Body of pancreas (tissue), 4 donors: ENCODE results near the gene PLCH1. TPM values are rescaled to one million over a fixed set of nuclear protein-coding genes. Genes with fewer than 3 reads are reported as not detected.

Experiments
- ATAC-seq: fragments of 150-250 bp; one replicate; pipeline ENCODE4 v1.9.1; 2016
- DNase-seq, 4 donors: peaks; one replicate each; pipeline ENCODE4 v3.0.0-alpha.2; 2019
- H3K27ac ChIP-seq, 4 donors: fragments of 200-600 bp; sonication (generic); 1 replicate in 3 of 4; 2 replicates in 1 of 4; pipeline versions ENCODE4 v1.5.1 to v1.6.1; 2016 to 2019; ENCODE audit warnings: mild to moderate bottlenecking in 1 of 4, mixed read lengths in 1 of 4, moderate library complexity in 1 of 4
- H3K27me3 ChIP-seq, 2 donors: fragments of 200-600 bp; sonication (generic); one replicate each; pipeline ENCODE4 v1.6.0; 2016; ENCODE audit warnings: mild to moderate bottlenecking in 1 of 2
- H3K36me3 ChIP-seq, 2 donors: fragments of 200-600 bp; sonication (generic); replicated peaks in 1 of 2; 2 replicates each; pipeline ENCODE4 v1.5.1; 2016; ENCODE audit warnings: low read depth in 2 of 2; ENCODE audit not compliant: insufficient read depth in 1 of 2
- H3K4me1 ChIP-seq: fragments of 200-600 bp; sonication (generic); one replicate; pipeline ENCODE4 v1.6.0; 2016
- H3K4me3 ChIP-seq, 2 donors: fragments of 200-600 bp; sonication (generic); 1 replicate in 1 of 2; 2 replicates in 1 of 2; pipeline ENCODE4 v1.5.1; 2016 to 2019
- H3K9me3 ChIP-seq, 3 donors: fragments of 200-600 bp; sonication (generic); 1 replicate in 2 of 3; 2 replicates in 1 of 3; pipeline ENCODE4 v1.5.1; 2016
- CTCF ChIP-seq, 7 experiments: fragments of 450-650 bp in 4 of 7; fragments of 200-600 bp in 3 of 7; sonication (generic) in 3 of 7; IDR thresholded peaks; one replicate each; pipeline ENCODE4 v1.5.1; 2016 to 2019; ENCODE audit warnings: antibody characterized with exemption in 7 of 7
- POLR2A ChIP-seq, 3 donors: fragments of 450-650 bp; IDR thresholded peaks; one replicate each; pipeline ENCODE4 v1.6.1; 2016; ENCODE audit warnings: antibody characterized with exemption in 3 of 3, mild to moderate bottlenecking in 2 of 3
- WGBS, 2 donors: methylation state at CpG; one replicate each; pipeline ENCODE4 v1.1.5; 2017; 5-methylcytosine and 5-hydroxymethylcytosine counted together
- intact Hi-C: fragments of 100-400 bp; cut with DNase I; formaldehyde crosslinking; loops from one replicate; pipeline ENCODE4 v1.15.1; 2023
- total RNA-seq, 2 donors: library from RNA; depleted of rRNA; stranded (reverse); fragments of >200 nt; gene quantifications; one replicate each; pipeline ENCODE4 v1.1.0, GENCODE V29; 2016

Gene PLCH1
- total RNA-seq, 2 donors from 2014 or later = 3.0 to 5.2 TPM

DNA sequence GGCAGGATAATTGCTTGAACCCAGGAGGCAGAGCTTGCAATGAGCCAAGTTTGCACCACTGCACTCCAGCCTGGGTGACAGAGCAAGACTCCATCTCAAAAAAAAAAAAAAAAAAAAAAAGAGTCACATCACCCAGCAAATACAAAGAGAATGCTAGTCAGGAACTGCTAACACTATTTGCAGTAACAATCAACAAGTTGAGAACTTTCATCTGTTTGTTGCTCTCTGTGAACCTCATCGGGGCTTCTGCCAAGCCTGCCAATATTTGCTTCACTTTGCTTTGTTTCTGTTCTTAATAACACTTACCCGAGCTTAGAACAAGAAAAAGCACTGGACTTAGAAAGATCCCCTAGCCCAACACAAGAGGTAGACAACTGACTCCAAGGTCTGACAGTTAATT lies 76.9 kb downstream of the PLCH1 start:
- intact Hi-C loops = no loop called here
- no peak overlapping the region for H3K4me3 ChIP-seq
- no peaks in the 10 kb centered on the region for H3K36me3 ChIP-seq
- H3K4me1 ChIP-seq = peaks cover 10% of the 10 kb centered on the region
- TF ChIP-seq CTCF (IDR thresholded peaks at IDR 0.05) (no peak), POLR2A (IDR thresholded peaks at IDR 0.05) (no peak)
- no peaks in the 10 kb centered on the region for H3K27me3 ChIP-seq
- H3K27ac ChIP-seq = no peak overlapping the region
- DNase-seq = no peak
- WGBS, 2 donors = 49 to 57% methylated on average over 2 of the region's 2 CpGs
- no peaks in the 10 kb centered on the region for H3K9me3 ChIP-seq
- ATAC-seq = no peak

DNA sequence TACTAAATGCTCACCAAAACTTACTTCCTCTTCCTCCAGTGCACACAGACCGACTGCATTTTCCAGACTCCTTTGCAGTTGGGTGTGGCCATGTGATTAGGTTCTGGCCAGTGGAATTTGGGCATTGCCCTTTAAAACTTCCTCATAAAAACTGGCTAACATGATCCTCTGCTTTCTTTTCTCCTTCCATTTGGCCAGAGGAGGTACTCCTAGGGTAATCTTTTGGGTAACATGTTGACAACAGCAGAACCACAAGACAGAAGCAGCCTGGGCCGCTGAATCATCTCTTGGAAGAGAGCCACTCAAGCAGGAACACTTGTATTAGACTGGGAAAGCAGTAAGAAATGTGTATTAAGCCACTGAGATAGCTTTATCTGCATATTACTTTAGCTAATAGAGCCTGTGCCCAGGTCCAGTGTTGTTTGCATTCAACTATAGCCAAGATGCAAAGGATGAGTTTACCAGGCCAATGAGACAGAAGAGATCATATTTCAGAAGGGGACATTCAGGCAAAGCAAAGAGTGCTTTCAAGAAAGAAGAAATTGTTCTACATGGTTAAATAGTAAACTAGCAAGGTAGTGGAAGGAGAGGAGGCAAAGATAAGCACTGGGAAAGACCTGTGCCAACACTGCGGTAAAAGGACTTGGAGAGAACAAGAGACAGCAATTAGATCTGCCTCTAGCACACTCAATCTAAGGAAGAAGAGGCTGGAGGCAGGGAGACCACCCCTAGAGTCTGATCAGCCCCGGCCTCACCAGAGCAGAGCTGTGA lies 79.8 kb downstream of the PLCH1 start:
- peak; percentile 59 for ATAC-seq
- 28 to 43% methylated on average over 4 of the region's 4 CpGs for WGBS, 2 donors
- Histone ChIP-seq H3K27ac (peak overlapping the region; percentile 11 to 63 (median 32)), H3K4me1 (peaks cover 22% of the 10 kb centered on the region), H3K27me3 (no peaks in the 10 kb centered on the region), H3K36me3 (no peaks in the 10 kb centered on the region), H3K9me3 (no peaks in the 10 kb centered on the region), H3K4me3 (no peak overlapping the region)
- intact Hi-C loops = no loop called here
- peak; percentile 13 to 62 (median 38) for DNase-seq
- TF ChIP-seq CTCF (IDR thresholded peaks at IDR 0.05) = no peak
- no peak for TF ChIP-seq POLR2A (IDR thresholded peaks at IDR 0.05)

DNA sequence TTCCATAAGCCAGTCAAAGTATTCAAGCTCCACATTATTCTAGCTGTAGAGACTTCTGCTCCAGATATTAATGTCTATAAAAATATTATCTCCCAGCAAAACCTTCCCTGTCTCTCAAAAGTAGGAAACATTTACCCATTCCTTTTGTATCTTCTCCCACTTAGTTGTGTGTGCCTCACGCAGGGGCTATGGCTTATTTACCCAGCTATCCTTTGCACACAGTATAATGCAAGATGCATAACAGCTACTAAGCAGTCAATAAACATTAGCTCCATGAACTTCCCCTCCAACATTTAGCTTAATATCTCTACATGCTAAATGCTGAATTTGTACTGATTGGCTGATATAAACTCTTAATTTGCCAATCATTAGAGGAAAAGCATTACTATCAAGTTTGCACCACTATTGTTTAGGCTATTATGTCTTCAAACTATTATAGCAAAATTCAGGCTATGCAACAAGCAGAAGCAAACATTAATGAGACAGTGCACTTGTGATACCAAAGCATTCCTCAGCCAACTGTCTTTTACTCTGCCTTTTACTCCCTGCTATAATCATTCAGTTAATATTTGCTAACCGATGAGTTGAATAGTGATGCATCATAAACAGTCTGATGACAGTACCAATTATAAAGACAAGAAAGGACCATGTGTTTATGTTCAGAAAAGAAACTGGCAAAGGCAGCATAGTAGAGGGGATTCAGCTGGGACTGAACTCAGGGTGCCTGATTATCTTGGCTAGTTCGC lies 81.2 kb downstream of the PLCH1 start:
- H3K27ac ChIP-seq = no peak overlapping the region
- H3K27me3 ChIP-seq = no peaks in the 10 kb centered on the region
- no peak for TF ChIP-seq POLR2A (IDR thresholded peaks at IDR 0.05)
- TF ChIP-seq CTCF (IDR thresholded peaks at IDR 0.05) = no peak
- H3K4me1 ChIP-seq = peaks cover 22% of the 10 kb centered on the region
- H3K4me3 ChIP-seq = no peak overlapping the region
- H3K36me3 ChIP-seq = no peaks in the 10 kb centered on the region
- intact Hi-C loops = no loop called here
- ATAC-seq (no peak), DNase-seq (no peak)
- 82 to 86% methylated on average over 3 of the region's 3 CpGs for WGBS, 2 donors
- H3K9me3 ChIP-seq = no peaks in the 10 kb centered on the region

DNA sequence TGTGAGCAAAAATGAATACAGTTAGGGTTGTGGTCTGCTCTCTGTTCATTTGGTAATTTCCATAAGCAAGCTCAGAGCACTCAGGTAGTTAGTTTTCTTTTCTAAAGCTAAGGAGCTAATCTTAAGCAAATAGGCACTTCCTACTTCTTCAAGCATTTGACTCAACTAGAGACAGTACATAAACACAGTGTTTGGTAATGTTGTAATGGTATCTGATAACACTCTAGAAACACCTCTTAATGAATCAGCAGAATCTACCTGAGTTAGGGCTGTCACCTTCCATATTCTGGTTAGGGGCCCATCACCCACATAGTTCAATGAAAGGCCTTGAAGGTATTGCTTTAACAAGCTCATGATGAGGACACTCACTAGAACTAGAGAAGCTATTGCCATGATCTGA lies 83.1 kb downstream of the PLCH1 start:
- H3K36me3 ChIP-seq = no peaks in the 10 kb centered on the region
- no peak for DNase-seq
- ATAC-seq = peak; percentile 58
- H3K4me3 ChIP-seq = no peak overlapping the region
- no peak for TF ChIP-seq POLR2A (IDR thresholded peaks at IDR 0.05)
- no peak for TF ChIP-seq CTCF (IDR thresholded peaks at IDR 0.05)
- H3K9me3 ChIP-seq = no peaks in the 10 kb centered on the region
- H3K27me3 ChIP-seq = no peaks in the 10 kb centered on the region
- intact Hi-C loops = no loop called here
- H3K27ac ChIP-seq = peak overlapping the region in 2 of 4 donors; percentile 16 to 72
- H3K4me1 ChIP-seq = peaks cover 22% of the 10 kb centered on the region
